Neural cell (in vitro differentiated cells): ENCODE measurements around the gene UBA1. TPM values are rescaled to one million over a fixed set of nuclear protein-coding genes. Genes with fewer than 3 reads are reported as not detected.

Experiments used
- H2AFZ ChIP-seq: fragments of 200-600, 300-800 bp; sonication (generic), shearing (Covaris generic); 2 replicates; pipeline ENCODE4 v1.6.0; 2014; ENCODE audit warnings: low read depth, mild to moderate bottlenecking, antibody characterized with exemption, low read length, moderate library complexity
- H3F3A ChIP-seq: fragments of 200-600 bp; shearing (Covaris generic); 2 replicates; pipeline ENCODE4 v1.6.1; 2016; ENCODE audit warnings: mild to moderate bottlenecking, moderate library complexity, mixed read lengths, antibody characterized with exemption, low read length; ENCODE audit not compliant: insufficient read depth, poor library complexity, severe bottlenecking
- H3K27ac ChIP-seq: fragments of 200-600, 300-800 bp; sonication (generic), shearing (Covaris generic); 2 replicates; pipeline ENCODE4 v1.5.1; 2014; ENCODE audit warnings: mild to moderate bottlenecking, low read length, moderate library complexity
- H3K27me3 ChIP-seq: fragments of 300-800, 200-600 bp; sonication (generic), shearing (Covaris generic); 2 replicates; pipeline ENCODE4 v1.6.0; 2014; ENCODE audit warnings: mild to moderate bottlenecking, low read depth, low read length, moderate library complexity; ENCODE audit not compliant: insufficient read depth
- H3K36me3 ChIP-seq: fragments of 300-800, 200-600 bp; sonication (generic), shearing (Covaris generic); 2 replicates; pipeline ENCODE4 v1.5.1; 2014; ENCODE audit warnings: mild to moderate bottlenecking, antibody characterized with exemption, low read length, moderate library complexity; ENCODE audit not compliant: insufficient read depth
- H3K4me2 ChIP-seq: fragments of 300-800, 200-600 bp; sonication (generic), shearing (Covaris generic); 2 replicates; pipeline ENCODE4 v1.6.0; 2014; ENCODE audit warnings: mild to moderate bottlenecking, low read length
- H3K4me3 ChIP-seq: fragments of 300-800, 200-600 bp; sonication (generic), shearing (Covaris generic); 2 replicates; pipeline ENCODE4 v1.5.1; 2014; ENCODE audit warnings: mild to moderate bottlenecking, low read length, moderate library complexity
- H3K79me2 ChIP-seq: fragments of 200-600 bp; shearing (Covaris generic); replicated peaks from 2 replicates; pipeline ENCODE4 v1.6.0; 2014; ENCODE audit warnings: mild to moderate bottlenecking, low read length, moderate library complexity; ENCODE audit not compliant: insufficient read depth
- H3K9ac ChIP-seq: fragments of 300-800, 200-600 bp; sonication (generic), shearing (Covaris generic); 2 replicates; pipeline ENCODE4 v1.6.1; 2016; ENCODE audit warnings: mild to moderate bottlenecking, low read length, mixed read lengths
- H3K9me2 ChIP-seq: fragments of 200-600 bp; shearing (Covaris generic); 2 replicates; pipeline ENCODE4 v1.6.1; 2016; ENCODE audit warnings: mild to moderate bottlenecking, low read length, mixed read lengths; ENCODE audit not compliant: insufficient read depth
- H3K9me3 ChIP-seq: fragments of 200-600, 300-800 bp; sonication (generic), shearing (Covaris generic); 2 replicates; pipeline ENCODE4 v1.6.1; 2016; ENCODE audit warnings: mild to moderate bottlenecking, mixed run types, low read length, moderate library complexity, mixed read lengths
- H4K20me1 ChIP-seq: fragments of 200-600 bp; shearing (Covaris generic); 2 replicates; pipeline ENCODE4 v1.6.1; 2016; ENCODE audit warnings: mild to moderate bottlenecking, mixed run types; ENCODE audit not compliant: insufficient read depth
- CTCF ChIP-seq: fragments of 450-650 bp; IDR thresholded peaks from 2 replicates; pipeline ENCODE4 v1.5.1; 2014; ENCODE audit warnings: antibody characterized with exemption, mild to moderate bottlenecking, moderate library complexity; ENCODE audit not compliant: poor library complexity, severe bottlenecking
- EP300 ChIP-seq: fragments of 450-650 bp; conservative IDR thresholded peaks from 2 replicates; pipeline ENCODE4 v1.6.1; 2014; ENCODE audit warnings: antibody characterized with exemption, mild to moderate bottlenecking, moderate library complexity; ENCODE audit not compliant: poor library complexity, severe bottlenecking
- EZH2 ChIP-seq: fragments of 200-600, 300-800 bp; shearing (Covaris generic), sonication (generic); IDR thresholded peaks from 2 replicates; pipeline ENCODE4 v1.6.1; 2014; ENCODE audit warnings: antibody characterized with exemption, low read length, borderline replicate concordance, mild to moderate bottlenecking; ENCODE audit not compliant: insufficient read depth, poor library complexity, severe bottlenecking
- MXI1 ChIP-seq: fragments of 450-650 bp; conservative IDR thresholded peaks from 2 replicates; pipeline ENCODE4 v1.6.1; 2014; ENCODE audit warnings: antibody characterized with exemption, mild to moderate bottlenecking; ENCODE audit not compliant: poor library complexity, severe bottlenecking
- POLR2AphosphoS5 ChIP-seq: IDR thresholded peaks from 2 replicates; pipeline ENCODE4 v1.6.1; 2012
- RAD21 ChIP-seq: fragments of 450-650 bp; conservative IDR thresholded peaks from 2 replicates; pipeline ENCODE4 v1.6.1; 2014; ENCODE audit warnings: antibody characterized with exemption, mild to moderate bottlenecking, moderate library complexity
- REST ChIP-seq: IDR thresholded peaks from 2 replicates; pipeline ENCODE4 v1.6.1; 2012; ENCODE audit warnings: borderline replicate concordance
- SMC3 ChIP-seq: fragments of 450-650 bp; conservative IDR thresholded peaks from 2 replicates; pipeline ENCODE4 v1.6.1; 2014; ENCODE audit warnings: antibody characterized with exemption, mild to moderate bottlenecking, moderate library complexity; ENCODE audit not compliant: poor library complexity
- TAF1 ChIP-seq: IDR thresholded peaks from 2 replicates; pipeline ENCODE4 v1.6.1; 2012; ENCODE audit warnings: low read depth
- polyA plus RNA-seq: library from polyadenylated mRNA; depleted of rRNA; stranded (reverse); fragments of >200 nt; gene quantifications from 2 replicates; pipeline ENCODE4 v1.2.3, GENCODE V29; 2014

UBA1 gene
- polyA plus RNA-seq, 1 donor from 2014 or later = 132 TPM

GRCh38 chrX:47226531-47227333 is 33.1 kb downstream of the UBA1 start:
- H3K9ac ChIP-seq = no peak overlapping the region
- H3K27me3 ChIP-seq = no peaks in the 10 kb centered on the region
- peaks cover 4% of the 10 kb centered on the region for H3K79me2 ChIP-seq
- no peaks in the 10 kb centered on the region for H3K9me2 ChIP-seq
- TF ChIP-seq TAF1 = no peak
- TF ChIP-seq EZH2 = no peak
- TF ChIP-seq RAD21 = no peak
- no peak for TF ChIP-seq REST
- no peak for TF ChIP-seq EP300
- TF ChIP-seq MXI1 = no peak
- no peak for TF ChIP-seq POLR2AphosphoS5
- TF ChIP-seq SMC3 = no peak
- no peak for TF ChIP-seq CTCF
- no peak overlapping the region for H2AFZ ChIP-seq
- H3F3A ChIP-seq = no peaks in the 10 kb centered on the region
- no peak overlapping the region for H3K4me2 ChIP-seq
- H3K4me3 ChIP-seq = no peak overlapping the region
- H4K20me1 ChIP-seq = no peaks in the 10 kb centered on the region
- no peak overlapping the region for H3K27ac ChIP-seq
- H3K9me3 ChIP-seq = no peaks in the 10 kb centered on the region
- H3K36me3 ChIP-seq = no peaks in the 10 kb centered on the region

GRCh38 chrX:47227334-47227583 is 33.6 kb downstream of the UBA1 start:
- Histone ChIP-seq H3K27me3 (no peaks in the 10 kb centered on the region), H3K9ac (no peak overlapping the region), H3F3A (no peaks in the 10 kb centered on the region), H2AFZ (no peak overlapping the region), H3K4me2 (no peak overlapping the region), H3K4me3 (no peak overlapping the region), H3K79me2 (peaks cover under 1% of the 10 kb centered on the region), H3K36me3 (no peaks in the 10 kb centered on the region), H4K20me1 (no peaks in the 10 kb centered on the region), H3K9me3 (no peaks in the 10 kb centered on the region), H3K9me2 (no peaks in the 10 kb centered on the region), H3K27ac (no peak overlapping the region)
- TF ChIP-seq EP300 = no peak
